ENCODE measurements around the gene RPL13.

Gene RPL13

GRCh38 chr16:89563639-89564392 is 3.3 kb downstream of the RPL13 start:
- no peak for TF ChIP-seq CTCF (IDR thresholded peaks at IDR 0.05; ENCODE audit: borderline replicate concordance, insufficient read depth, low read depth, low read length)
- no peak overlapping the region for H3K4me3 ChIP-seq (ENCODE audit: low read depth, low read length)

GRCh38 chr16:89564476-89565255 is 4.2 kb downstream of the RPL13 start:
- H3K4me3 ChIP-seq (ENCODE audit: low read depth, low read length), result no peak overlapping the region
- no peak for TF ChIP-seq CTCF (IDR thresholded peaks at IDR 0.05; ENCODE audit: borderline replicate concordance, insufficient read depth, low read depth, low read length)

GRCh38 chr16:89565256-89565505 is 4.7 kb downstream of the RPL13 start:
- no peak for TF ChIP-seq CTCF (IDR thresholded peaks at IDR 0.05; ENCODE audit: borderline replicate concordance, insufficient read depth, low read depth, low read length)
- H3K4me3 ChIP-seq (ENCODE audit: low read depth, low read length), result no peak overlapping the region

- H3K4me3 ChIP-seq (ENCODE audit: low read depth, low read length), result no peak overlapping the region
- TF ChIP-seq CTCF (IDR thresholded peaks at IDR 0.05; ENCODE audit: borderline replicate concordance, insufficient read depth, low read depth, low read length), result peak; percentile 78
Observed at GRCh38 chr16:89565506-89566372, 5.3 kb downstream of the RPL13 start.

- no peak for TF ChIP-seq CTCF (IDR thresholded peaks at IDR 0.05; ENCODE audit: borderline replicate concordance, insufficient read depth, low read depth, low read length)
Observed at GRCh38 chr16:89567656-89568594, 7.4 kb downstream of the RPL13 start.

GRCh38 chr16:89569506-89570341 is 9.2 kb downstream of the RPL13 start:
- TF ChIP-seq CTCF (IDR thresholded peaks at IDR 0.05; ENCODE audit: borderline replicate concordance, insufficient read depth, low read depth, low read length), result no peak
- H3K4me3 ChIP-seq (ENCODE audit: low read depth, low read length), result no peak overlapping the region

More at GRCh38 chr16:89567656-89568594, 7.4 kb downstream of the RPL13 start:
- no peak overlapping the region for H3K4me3 ChIP-seq (ENCODE audit: low read depth, low read length)

All from GM12875 (cell line).